Fibroblast of lung (primary cell): ENCODE results near the gene TMEM235. TPM values are rescaled to one million over a fixed set of nuclear protein-coding genes. Genes with fewer than 3 reads are reported as not detected.

Source experiments
- DNase-seq, 2 donors: peaks; one replicate each; pipeline versions ENCODE4 v3.0.0 to v3.0.0-alpha.2; 2010; ENCODE audit warnings: low read depth in 2 of 2
- H2AFZ ChIP-seq: 2 replicates; pipeline ENCODE4 v1.5.1; 2012; ENCODE audit warnings: low read length, control low read depth, inconsistent platforms
- H3K27ac ChIP-seq: 2 replicates; pipeline ENCODE4 v1.5.1; 2011; ENCODE audit warnings: low read length, control low read depth; ENCODE audit not compliant: insufficient read depth
- H3K27me3 ChIP-seq: 2 replicates; pipeline ENCODE4 v1.5.1; 2011; ENCODE audit warnings: mild to moderate bottlenecking, low read length; ENCODE audit not compliant: control insufficient read depth, insufficient read depth
- H3K36me3 ChIP-seq: 2 replicates; pipeline ENCODE4 v1.5.1; 2011; ENCODE audit warnings: low read length; ENCODE audit not compliant: control insufficient read depth, insufficient read depth
- H3K4me1 ChIP-seq: 2 replicates; pipeline ENCODE4 v1.5.1; 2011; ENCODE audit warnings: low read length; ENCODE audit not compliant: control insufficient read depth, insufficient read depth; ENCODE audit errors: extremely low read depth
- H3K4me2 ChIP-seq: 2 replicates; pipeline ENCODE4 v1.5.1; 2011; ENCODE audit warnings: low read length, control low read depth; ENCODE audit not compliant: insufficient read depth; ENCODE audit errors: extremely low read depth
- H3K4me3 ChIP-seq, 4 experiments: fragments of 200-600 bp in 1 of 4; sonication (generic) in 1 of 4; replicated peaks in 1 of 4; 2 replicates each; pipeline ENCODE4 v1.5.1; 2011 to 2016; ENCODE audit warnings: low read length in 4 of 4, low read depth in 3 of 4, mild to moderate bottlenecking in 3 of 4, control low read depth in 2 of 4, inconsistent platforms in 1 of 4, mixed read lengths in 1 of 4; ENCODE audit not compliant: insufficient read depth in 1 of 4; ENCODE audit errors: control extremely low read depth in 1 of 4
- H3K79me2 ChIP-seq: 2 replicates; pipeline ENCODE4 v1.5.1; 2012; ENCODE audit warnings: mild to moderate bottlenecking, low read length, inconsistent platforms; ENCODE audit not compliant: control insufficient read depth, insufficient read depth
- H3K9ac ChIP-seq: 2 replicates; pipeline ENCODE4 v1.5.1; 2011; ENCODE audit warnings: mild to moderate bottlenecking, low read length, control low read depth; ENCODE audit not compliant: insufficient read depth
- H3K9me3 ChIP-seq: 2 replicates; pipeline ENCODE4 v1.5.1; 2012; ENCODE audit warnings: low read depth, low read length; ENCODE audit not compliant: control insufficient read depth, insufficient read depth
- H4K20me1 ChIP-seq: 2 replicates; pipeline ENCODE4 v1.5.1; 2011; ENCODE audit warnings: low read length; ENCODE audit not compliant: control insufficient read depth, insufficient read depth; ENCODE audit errors: extremely low read depth
- EZH2 ChIP-seq: IDR thresholded peaks from 2 replicates; pipeline ENCODE4 v1.5.1; 2012; ENCODE audit warnings: low read length, control low read depth, mild to moderate bottlenecking; ENCODE audit errors: missing control alignments
- polyA plus RNA-seq, 2 donors: library from polyadenylated mRNA; depleted of rRNA in 1 of 2; stranded (reverse) in 1 of 2; unstranded in 1 of 2; fragments of >200 nt; gene quantifications; 2 replicates each; pipeline ENCODE4 v1.2.1, GENCODE V29; 2011 to 2012; ENCODE audit warnings: missing spikeins in 1 of 2
- total RNA-seq: library from RNA; depleted of rRNA; stranded (reverse); fragments of >200 nt; gene quantifications from 2 replicates; pipeline ENCODE4 v1.2.1, GENCODE V29; 2014
- TF ChIP-seq, protein P1 (sequence below), 2 donors: IDR thresholded peaks in 1 of 2; conservative IDR thresholded peaks in 1 of 2; 1 replicate in 1 of 2; 2 replicates in 1 of 2; pipeline ENCODE4 v1.5.1; 2011 to 2012; ENCODE audit warnings: low read length in 2 of 2, control low read depth in 1 of 2, inconsistent platforms in 1 of 2, low read depth in 1 of 2, mild to moderate bottlenecking in 1 of 2

TMEM235 gene
- total and polyA plus RNA-seq, 2 donors (not counting 1 experiment from before 2014, with no cell fraction given), result not detected

DNA sequence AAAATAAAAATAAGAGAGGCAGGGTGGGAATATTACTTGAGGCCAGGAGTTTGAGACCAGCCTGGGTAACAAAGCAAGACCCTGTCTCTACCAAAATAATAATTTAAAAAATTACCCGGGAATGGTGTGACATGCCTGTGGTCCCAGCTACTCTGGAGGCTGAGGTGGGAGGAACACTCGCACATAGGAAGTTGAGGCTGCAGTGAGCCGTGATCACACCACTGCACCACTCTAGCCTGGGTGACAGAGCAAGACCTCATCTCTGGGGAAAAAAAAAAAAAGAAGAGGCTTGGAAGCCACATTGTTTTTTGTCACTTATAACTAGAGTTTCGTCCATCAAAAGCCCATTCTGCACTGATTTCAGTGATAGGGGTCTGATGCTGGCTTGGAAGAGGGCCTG lies 3.3 kb upstream of the TMEM235 start:
- DNase-seq, result no peak
- H2AFZ ChIP-seq, result no peak overlapping the region
- no peaks in the 10 kb centered on the region for H4K20me1 ChIP-seq

DNA sequence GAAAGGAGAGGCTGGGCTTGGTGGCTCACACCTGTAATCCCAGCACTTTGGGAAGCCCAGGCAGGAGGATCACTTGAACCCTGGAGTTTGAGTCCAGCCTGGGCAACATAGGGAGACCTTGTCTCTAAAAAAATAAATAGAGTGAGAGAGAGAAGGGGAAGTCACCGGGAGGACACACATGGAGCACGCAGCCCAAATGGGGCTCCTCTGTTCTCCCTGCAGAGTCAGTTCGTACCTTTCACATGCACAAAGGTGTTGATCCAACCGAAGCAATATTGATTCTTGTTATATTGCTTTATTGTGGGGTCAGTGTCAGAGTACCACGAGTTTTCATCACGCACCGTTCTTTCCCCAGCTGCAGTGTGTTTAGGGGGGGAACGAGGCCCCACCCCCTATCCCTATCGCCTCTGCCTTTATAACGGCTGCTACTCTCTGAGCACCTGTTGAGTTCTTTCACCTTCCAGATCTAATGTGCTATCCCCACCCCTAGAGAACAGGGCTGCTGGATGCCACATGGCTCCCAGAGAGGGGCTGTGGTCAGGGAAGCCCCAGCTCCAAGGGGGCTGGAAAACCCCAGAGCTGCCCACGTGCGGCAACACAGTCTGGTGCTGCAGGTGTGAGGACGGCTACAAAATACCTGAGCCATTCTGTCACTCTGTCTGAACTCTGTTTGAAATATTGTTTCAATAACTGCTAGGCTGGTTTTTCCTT lies 1.0 kb upstream of the TMEM235 start:
- Histone ChIP-seq H3K9ac (no peak overlapping the region), H3K79me2 (no peaks in the 10 kb centered on the region), H3K4me3 (no peak overlapping the region), H3K4me2 (no peak overlapping the region), H3K9me3 (no peaks in the 10 kb centered on the region), H3K27me3 (peaks cover 28% of the 10 kb centered on the region), H2AFZ (no peak overlapping the region), H3K27ac (no peak overlapping the region), H3K36me3 (no peaks in the 10 kb centered on the region), H4K20me1 (no peaks in the 10 kb centered on the region), H3K4me1 (no peaks in the 10 kb centered on the region)
- TF ChIP-seq EZH2, result no peak
- TF ChIP-seq, protein P1, sequence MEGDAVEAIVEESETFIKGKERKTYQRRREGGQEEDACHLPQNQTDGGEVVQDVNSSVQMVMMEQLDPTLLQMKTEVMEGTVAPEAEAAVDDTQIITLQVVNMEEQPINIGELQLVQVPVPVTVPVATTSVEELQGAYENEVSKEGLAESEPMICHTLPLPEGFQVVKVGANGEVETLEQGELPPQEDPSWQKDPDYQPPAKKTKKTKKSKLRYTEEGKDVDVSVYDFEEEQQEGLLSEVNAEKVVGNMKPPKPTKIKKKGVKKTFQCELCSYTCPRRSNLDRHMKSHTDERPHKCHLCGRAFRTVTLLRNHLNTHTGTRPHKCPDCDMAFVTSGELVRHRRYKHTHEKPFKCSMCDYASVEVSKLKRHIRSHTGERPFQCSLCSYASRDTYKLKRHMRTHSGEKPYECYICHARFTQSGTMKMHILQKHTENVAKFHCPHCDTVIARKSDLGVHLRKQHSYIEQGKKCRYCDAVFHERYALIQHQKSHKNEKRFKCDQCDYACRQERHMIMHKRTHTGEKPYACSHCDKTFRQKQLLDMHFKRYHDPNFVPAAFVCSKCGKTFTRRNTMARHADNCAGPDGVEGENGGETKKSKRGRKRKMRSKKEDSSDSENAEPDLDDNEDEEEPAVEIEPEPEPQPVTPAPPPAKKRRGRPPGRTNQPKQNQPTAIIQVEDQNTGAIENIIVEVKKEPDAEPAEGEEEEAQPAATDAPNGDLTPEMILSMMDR (conservative IDR thresholded peaks at IDR 0.05 in 1 of 2, IDR thresholded peaks at IDR 0.05 in 1 of 2; ENCODE audit: low read depth in 1 of 2, low read length in 2 of 2), result no peak
- no peak for DNase-seq

More for the DNA sequence above, 3.3 kb upstream of the TMEM235 start:
- H3K9me3 ChIP-seq, result no peaks in the 10 kb centered on the region
- H3K4me1 ChIP-seq, result no peaks in the 10 kb centered on the region
- no peak overlapping the region for H3K27ac ChIP-seq
- H3K4me3 ChIP-seq, result no peak overlapping the region
- H3K4me2 ChIP-seq, result no peak overlapping the region
- peaks cover 2% of the 10 kb centered on the region for H3K36me3 ChIP-seq
- no peak overlapping the region for H3K9ac ChIP-seq
- peaks cover 28% of the 10 kb centered on the region for H3K27me3 ChIP-seq
- TF ChIP-seq, protein P1 (conservative IDR thresholded peaks at IDR 0.05 in 1 of 2, IDR thresholded peaks at IDR 0.05 in 1 of 2; ENCODE audit: low read depth in 1 of 2, low read length in 2 of 2), result no peak
- no peak for TF ChIP-seq EZH2
- H3K79me2 ChIP-seq, result no peaks in the 10 kb centered on the region

DNA sequence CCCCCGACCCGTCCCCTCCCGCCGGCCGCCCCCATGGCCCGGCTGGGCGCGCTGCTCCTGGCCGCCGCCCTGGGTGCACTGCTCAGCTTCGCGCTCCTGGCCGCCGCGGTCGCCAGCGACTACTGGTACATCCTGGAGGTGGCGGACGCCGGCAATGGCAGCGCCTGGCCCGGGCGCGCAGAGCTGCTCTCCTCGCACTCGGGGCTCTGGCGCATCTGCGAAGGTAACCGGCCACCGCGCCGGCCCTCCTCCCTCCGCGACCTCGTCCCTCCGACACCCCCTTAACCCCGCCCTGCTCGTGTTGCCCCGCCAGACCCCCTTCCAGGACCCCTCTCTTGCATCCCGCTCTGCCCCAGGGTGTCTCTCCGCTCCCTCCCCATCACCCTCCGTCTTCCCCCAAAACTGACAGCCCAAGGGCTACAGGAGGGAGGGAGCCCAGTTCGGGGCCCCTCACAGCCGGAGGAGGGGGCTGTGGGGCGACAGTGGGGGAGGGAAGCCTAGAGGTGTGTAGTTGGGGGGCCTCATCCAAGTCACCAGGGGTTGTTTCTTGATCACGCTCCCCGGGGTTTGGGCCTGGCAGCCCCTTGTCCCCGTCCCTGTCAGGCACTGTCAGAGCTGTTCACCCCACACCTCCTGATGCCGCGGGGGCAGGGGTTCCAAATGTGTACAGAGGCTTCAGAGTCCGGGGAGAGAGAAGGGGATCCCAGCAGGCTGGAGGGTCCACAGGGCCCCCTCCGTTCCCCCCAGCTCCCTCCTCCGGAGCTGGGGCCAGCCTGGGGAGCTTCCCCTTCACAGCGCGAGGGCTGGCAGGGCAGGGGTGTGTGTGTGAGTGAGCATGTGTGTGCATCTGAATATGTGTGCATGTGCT lies 794 bp downstream of the TMEM235 start:
- Histone ChIP-seq H4K20me1 (no peaks in the 10 kb centered on the region), H3K4me3 (no peak overlapping the region), H3K4me2 (no peak overlapping the region), H2AFZ (no peak overlapping the region), H3K27ac (no peak overlapping the region), H3K4me1 (no peaks in the 10 kb centered on the region), H3K27me3 (peaks cover 28% of the 10 kb centered on the region), H3K79me2 (no peaks in the 10 kb centered on the region), H3K36me3 (no peaks in the 10 kb centered on the region), H3K9me3 (no peaks in the 10 kb centered on the region), H3K9ac (no peak overlapping the region)
- TF ChIP-seq, protein P1 (conservative IDR thresholded peaks at IDR 0.05 in 1 of 2, IDR thresholded peaks at IDR 0.05 in 1 of 2; ENCODE audit: low read depth in 1 of 2, low read length in 2 of 2), result no peak
- peak; percentile 73 for TF ChIP-seq EZH2
- DNase-seq, result no peak
